NB4 (cell line): Measurements from ENCODE around the gene GMPS.

Experiments
- DNase-seq: peaks from one replicate; pipeline ENCODE4 v3.0.0; 2010; ENCODE audit warnings: low read depth
- H3K4me3 ChIP-seq: one replicate; pipeline ENCODE4 v1.5.1; 2011; ENCODE audit warnings: mild to moderate bottlenecking, low read depth, low read length, moderate library complexity
- MYC ChIP-seq: IDR thresholded peaks from 2 replicates; pipeline ENCODE4 v1.6.1; 2011; ENCODE audit warnings: low read depth, low read length
- POLR2A ChIP-seq: IDR thresholded peaks from 2 replicates; pipeline ENCODE4 v1.6.1; 2011; ENCODE audit warnings: mild to moderate bottlenecking; ENCODE audit not compliant: insufficient read length; ENCODE audit errors: extremely low read depth
- TF ChIP-seq, protein P1 (sequence below): IDR thresholded peaks from one replicate; pipeline ENCODE4 v1.5.1; 2012; ENCODE audit warnings: low read depth, low read length
- TF ChIP-seq, protein P2 (sequence below): IDR thresholded peaks from 2 replicates; pipeline ENCODE4 v1.6.1; 2011; ENCODE audit warnings: low read depth, low read length

Gene GMPS

GRCh38 chr3:155991212-155991611 lies 120.8 kb downstream of the GMPS start:
- TF ChIP-seq POLR2A (no peak), MYC (no peak)
- TF ChIP-seq, protein P1, sequence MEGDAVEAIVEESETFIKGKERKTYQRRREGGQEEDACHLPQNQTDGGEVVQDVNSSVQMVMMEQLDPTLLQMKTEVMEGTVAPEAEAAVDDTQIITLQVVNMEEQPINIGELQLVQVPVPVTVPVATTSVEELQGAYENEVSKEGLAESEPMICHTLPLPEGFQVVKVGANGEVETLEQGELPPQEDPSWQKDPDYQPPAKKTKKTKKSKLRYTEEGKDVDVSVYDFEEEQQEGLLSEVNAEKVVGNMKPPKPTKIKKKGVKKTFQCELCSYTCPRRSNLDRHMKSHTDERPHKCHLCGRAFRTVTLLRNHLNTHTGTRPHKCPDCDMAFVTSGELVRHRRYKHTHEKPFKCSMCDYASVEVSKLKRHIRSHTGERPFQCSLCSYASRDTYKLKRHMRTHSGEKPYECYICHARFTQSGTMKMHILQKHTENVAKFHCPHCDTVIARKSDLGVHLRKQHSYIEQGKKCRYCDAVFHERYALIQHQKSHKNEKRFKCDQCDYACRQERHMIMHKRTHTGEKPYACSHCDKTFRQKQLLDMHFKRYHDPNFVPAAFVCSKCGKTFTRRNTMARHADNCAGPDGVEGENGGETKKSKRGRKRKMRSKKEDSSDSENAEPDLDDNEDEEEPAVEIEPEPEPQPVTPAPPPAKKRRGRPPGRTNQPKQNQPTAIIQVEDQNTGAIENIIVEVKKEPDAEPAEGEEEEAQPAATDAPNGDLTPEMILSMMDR: no peak
- TF ChIP-seq, protein P2, sequence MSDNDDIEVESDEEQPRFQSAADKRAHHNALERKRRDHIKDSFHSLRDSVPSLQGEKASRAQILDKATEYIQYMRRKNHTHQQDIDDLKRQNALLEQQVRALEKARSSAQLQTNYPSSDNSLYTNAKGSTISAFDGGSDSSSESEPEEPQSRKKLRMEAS: no peak
- no peak overlapping the region for H3K4me3 ChIP-seq
- DNase-seq: no peak

DNA sequence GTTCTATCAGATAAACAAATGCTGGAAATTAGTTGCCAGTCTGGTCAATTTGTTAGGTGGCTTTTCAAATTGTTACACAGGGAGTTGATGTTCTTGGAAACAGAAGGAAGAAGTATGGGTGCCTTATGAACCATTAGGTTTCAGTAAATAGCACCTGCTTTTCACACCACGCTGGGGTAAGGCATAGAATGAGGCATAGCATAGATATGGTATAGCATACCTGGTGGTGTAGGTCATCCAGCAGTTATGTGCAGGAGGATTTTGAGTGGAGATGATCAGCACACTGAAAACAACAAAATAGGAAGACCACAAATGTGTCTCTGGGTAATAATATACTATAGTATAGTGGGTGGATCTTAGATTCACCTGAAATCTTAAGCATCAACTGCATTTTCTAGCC lies 121.4 kb downstream of the GMPS start:
- TF ChIP-seq, protein P1: no peak
- TF ChIP-seq, protein P2: no peak
- no peak for TF ChIP-seq POLR2A
- TF ChIP-seq MYC: no peak
- H3K4me3 ChIP-seq: no peak overlapping the region
- no peak for DNase-seq
